Keratinocyte (primary cell): Measurements from ENCODE around the gene HLA-B. TPM values are rescaled to one million over a fixed set of nuclear protein-coding genes. Genes with fewer than 3 reads are reported as not detected.

ENCODE experiments used
- DNase-seq: peaks from one replicate; pipeline ENCODE4 v3.0.0-alpha.2; 2011; ENCODE audit warnings: low read depth, missing footprints, low spot score
- FAIRE-seq: peaks from 2 replicates; lab custom pipeline; 2011; peaks lifted over from hg19 to GRCh38; lab: Jason Lieb, UNC
- H2AFZ ChIP-seq: 2 replicates; pipeline ENCODE4 v1.6.0; 2012; ENCODE audit warnings: low read length, control low read depth, inconsistent platforms; ENCODE audit not compliant: control insufficient read depth
- H3K27ac ChIP-seq: 2 replicates; pipeline ENCODE4 v1.5.1; 2011; ENCODE audit warnings: low read length; ENCODE audit not compliant: control insufficient read depth, insufficient read depth
- H3K27me3 ChIP-seq: 3 replicates; pipeline ENCODE4 v1.6.0; 2011; ENCODE audit warnings: low read length; ENCODE audit not compliant: control insufficient read depth, insufficient read depth; ENCODE audit errors: extremely low read depth
- H3K36me3 ChIP-seq, 2 experiments: 2 replicates in 1 of 2; 3 replicates in 1 of 2; pipeline ENCODE4 v1.5.1; 2011; ENCODE audit warnings: low read length in 2 of 2, mild to moderate bottlenecking in 1 of 2; ENCODE audit not compliant: control insufficient read depth in 2 of 2, insufficient read depth in 2 of 2; ENCODE audit errors: extremely low read depth in 1 of 2
- H3K4me1 ChIP-seq: 3 replicates; pipeline ENCODE4 v1.5.1; 2011; ENCODE audit warnings: low read length; ENCODE audit not compliant: control insufficient read depth, insufficient read depth; ENCODE audit errors: extremely low read depth
- H3K4me2 ChIP-seq: 3 replicates; pipeline ENCODE4 v1.6.0; 2011; ENCODE audit warnings: low read depth, low read length; ENCODE audit not compliant: control insufficient read depth, insufficient read depth; ENCODE audit errors: extremely low read depth
- H3K4me3 ChIP-seq, 3 experiments: fragments of 200-600 bp in 1 of 3; sonication (generic) in 1 of 3; 2 replicates in 2 of 3; 3 replicates in 1 of 3; pipeline ENCODE4 v1.5.1; 2011 to 2016; ENCODE audit warnings: low read length in 3 of 3, mild to moderate bottlenecking in 3 of 3, control low read depth in 2 of 3, inconsistent platforms in 1 of 3, low read depth in 1 of 3, mixed read lengths in 1 of 3, mixed run types in 1 of 3, moderate library complexity in 1 of 3; ENCODE audit not compliant: control insufficient read depth in 2 of 3, insufficient read depth in 2 of 3; ENCODE audit errors: extremely low read depth in 1 of 3
- H3K79me2 ChIP-seq: 2 replicates; pipeline ENCODE4 v1.6.0; 2012; ENCODE audit warnings: low read length; ENCODE audit not compliant: control insufficient read depth, insufficient read depth
- H3K9ac ChIP-seq: 3 replicates; pipeline ENCODE4 v1.6.0; 2011; ENCODE audit warnings: low read length; ENCODE audit not compliant: control insufficient read depth, insufficient read depth; ENCODE audit errors: extremely low read depth
- H3K9me1 ChIP-seq: 3 replicates; pipeline ENCODE4 v1.6.0; 2011; ENCODE audit warnings: low read length; ENCODE audit not compliant: control insufficient read depth, insufficient read depth; ENCODE audit errors: extremely low read depth
- H3K9me3 ChIP-seq: 2 replicates; pipeline ENCODE4 v1.5.1; 2012; ENCODE audit warnings: low read depth, low read length; ENCODE audit not compliant: control insufficient read depth
- H4K20me1 ChIP-seq: 3 replicates; pipeline ENCODE4 v1.6.0; 2011; ENCODE audit warnings: low read length; ENCODE audit not compliant: control insufficient read depth, insufficient read depth; ENCODE audit errors: extremely low read depth
- CTCF ChIP-seq, 3 experiments: IDR thresholded peaks in 1 of 3; conservative IDR thresholded peaks in 1 of 3; optimal IDR thresholded peaks in 1 of 3; 2 replicates in 2 of 3; 3 replicates in 1 of 3; pipeline versions ENCODE3 to v1.5.1; 2011; ENCODE audit warnings: low read length in 3 of 3, mild to moderate bottlenecking in 3 of 3, moderate library complexity in 2 of 3, control low read depth in 1 of 3, inconsistent platforms in 1 of 3; ENCODE audit not compliant: insufficient read depth in 2 of 3; ENCODE audit errors: extremely low read depth in 1 of 3
- EZH2 ChIP-seq: IDR thresholded peaks from one replicate; pipeline ENCODE4 v1.6.1; 2012; ENCODE audit warnings: inconsistent platforms, mild to moderate bottlenecking, low read length, moderate library complexity
- dilution Hi-C: fragments of 300-500 bp; cut with MboI; formaldehyde crosslinking; loops from one replicate; pipeline ENCODE4 v1.7.0; 2020; ENCODE audit warnings: low sequenced_read_pairs; ENCODE audit not compliant: extremely low pct_ligation_motif_present
- polyA plus RNA-seq, 5 experiments: library from polyadenylated mRNA; depleted of rRNA in 3 of 5; stranded (reverse) in 3 of 5; stranded (forward) in 1 of 5; unstranded in 1 of 5; fragments of >200 nt; gene quantifications; 1 replicate in 1 of 5; 2 replicates in 3 of 5; 3 replicates in 1 of 5; pipeline versions ENCODE4 v1.2.1 to v1.2.3, GENCODE V29; 2011 to 2012; ENCODE audit warnings: missing spikeins in 2 of 5, low read depth in 1 of 5, low replicate concordance in 1 of 5

The HLA-B gene
- polyA plus RNA-seq, 1 donor (not counting 4 experiments of a cell fraction or from before 2014, with no cell fraction given): 265 TPM

DNA sequence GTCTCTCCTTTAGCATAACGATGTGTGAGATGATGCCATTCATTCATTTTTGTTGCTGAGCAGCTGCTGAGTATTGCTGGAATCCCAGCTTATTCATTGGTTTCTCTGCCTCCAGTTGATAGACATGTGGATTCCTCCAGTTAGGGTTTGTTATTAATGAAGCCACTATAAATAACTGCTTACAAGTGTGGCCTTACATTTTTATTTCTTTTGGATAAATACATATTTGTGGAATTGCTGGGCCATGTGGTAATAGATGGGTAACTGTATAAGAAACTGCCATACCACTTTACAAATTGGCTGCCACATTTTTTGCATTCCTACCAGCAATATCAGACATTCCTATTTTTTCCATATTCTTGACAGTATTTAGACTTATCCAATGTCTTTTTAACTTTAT lies 2.6 kb upstream of the HLA-B start:
- Histone ChIP-seq H3K27me3 (peaks cover 22% of the 10 kb centered on the region), H3K9ac (no peak overlapping the region), H4K20me1 (no peaks in the 10 kb centered on the region), H3K9me3 (no peaks in the 10 kb centered on the region), H3K79me2 (no peaks in the 10 kb centered on the region), H3K9me1 (no peaks in the 10 kb centered on the region), H3K4me3 (no peak overlapping the region), H3K4me2 (no peak overlapping the region), H3K27ac (no peak overlapping the region), H2AFZ (no peak overlapping the region), H3K4me1 (peaks cover 9% of the 10 kb centered on the region), H3K36me3 (peaks cover 0 to 2% of the 10 kb centered on the region in 2 experiments)
- no peak for DNase-seq
- TF ChIP-seq EZH2 (no peak), CTCF (optimal IDR thresholded peaks at IDR 0.05 in 1 of 3, IDR thresholded peaks at IDR 0.05 in 1 of 3, conservative IDR thresholded peaks at IDR 0.05 in 1 of 3; ENCODE audit: extremely low read depth in 1 of 3, insufficient read depth in 2 of 3, low read length in 3 of 3) (no peak)
- FAIRE-seq: no peak
- dilution Hi-C loops: no loop called here

DNA sequence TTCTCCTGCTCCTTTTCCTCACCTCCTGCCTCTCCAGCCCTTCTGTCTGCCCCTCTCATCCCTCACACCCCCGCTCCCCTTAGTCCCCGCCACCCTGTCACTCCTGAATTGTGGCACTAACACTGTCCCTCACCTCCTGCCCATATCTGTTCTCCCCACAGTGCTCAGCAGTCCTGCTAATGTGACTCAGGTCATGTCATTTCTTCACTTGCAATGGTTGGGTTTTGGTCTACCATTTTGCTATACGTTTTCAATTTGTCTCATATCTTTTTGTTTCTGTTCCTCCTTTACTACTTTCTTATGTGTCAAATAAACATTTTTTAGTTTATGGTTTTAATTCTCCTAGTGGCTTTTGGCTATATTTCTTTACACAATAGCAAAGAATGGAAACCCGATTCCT lies 1.3 kb upstream of the HLA-B start:
- H3K4me3 ChIP-seq: no peak overlapping the region
- no peak overlapping the region for H3K4me2 ChIP-seq
- H3K27ac ChIP-seq: no peak overlapping the region
- H3K79me2 ChIP-seq: no peaks in the 10 kb centered on the region
- no peaks in the 10 kb centered on the region for H4K20me1 ChIP-seq
- peaks cover 9% of the 10 kb centered on the region for H3K4me1 ChIP-seq
- no peaks in the 10 kb centered on the region for H3K9me3 ChIP-seq
- peaks cover 0 to 7% of the 10 kb centered on the region in 2 experiments for H3K36me3 ChIP-seq
- dilution Hi-C loops: no loop called here
- TF ChIP-seq CTCF (optimal IDR thresholded peaks at IDR 0.05 in 1 of 3, IDR thresholded peaks at IDR 0.05 in 1 of 3, conservative IDR thresholded peaks at IDR 0.05 in 1 of 3; ENCODE audit: extremely low read depth in 1 of 3, insufficient read depth in 2 of 3, low read length in 3 of 3) (no peak), EZH2 (no peak)
- no peaks in the 10 kb centered on the region for H3K9me1 ChIP-seq
- peaks cover 19% of the 10 kb centered on the region for H3K27me3 ChIP-seq
- FAIRE-seq: no peak
- no peak overlapping the region for H2AFZ ChIP-seq
- H3K9ac ChIP-seq: no peak overlapping the region
- no peak for DNase-seq
